SHP77 treated with DMSO at 0.1 percent for 48 hours (cell line): ENCODE results near the gene RASL12.
"Not testable (repeated sequence)": the region's sequence is repeated elsewhere in the genome, so short reads cannot be mapped to it uniquely, and the experiment has no call there.

ENCODE experiments used
- DNase-seq: peaks from one replicate; lab custom pipeline; 2025; lab: John Stamatoyannopoulos, UW

The RASL12 gene

DNA sequence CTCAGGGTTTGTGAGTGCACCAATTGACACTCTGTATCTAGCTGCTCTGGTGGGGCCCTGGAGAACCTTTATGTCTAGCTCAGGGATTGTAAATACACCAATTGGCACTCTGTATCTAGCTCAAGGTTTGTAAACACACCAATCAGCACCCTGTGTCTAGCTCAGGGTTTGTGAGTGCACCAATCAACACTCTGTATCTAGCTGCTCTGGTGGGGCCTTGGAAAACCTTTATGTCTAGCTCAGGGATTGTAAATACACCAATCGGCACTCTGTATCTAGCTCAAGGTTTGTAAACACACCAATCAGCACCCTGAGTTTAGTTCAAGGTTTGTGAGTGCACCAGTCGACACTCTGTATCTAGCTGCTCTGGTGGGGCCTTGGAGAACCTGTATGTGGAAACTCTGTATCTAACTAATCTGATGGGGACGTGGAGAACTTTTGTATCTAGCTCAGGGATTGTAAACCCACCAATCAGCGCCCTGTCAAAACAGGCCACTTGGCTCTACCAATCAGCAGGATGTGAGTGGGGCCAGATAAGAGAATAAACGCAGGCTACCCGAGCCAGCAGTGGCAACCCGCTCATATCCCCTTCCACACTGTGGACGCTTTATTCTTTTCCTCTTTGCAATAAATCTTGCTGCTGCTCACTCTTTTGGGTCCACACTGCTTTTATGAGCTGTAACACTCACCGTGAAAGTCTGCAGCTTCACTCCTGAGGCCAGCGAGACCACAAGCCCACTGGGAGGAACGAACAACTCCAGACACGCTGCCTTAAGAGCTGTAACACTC is 8.0 kb upstream of the RASL12 start:
- not testable (repeated sequence) for DNase-seq

DNA sequence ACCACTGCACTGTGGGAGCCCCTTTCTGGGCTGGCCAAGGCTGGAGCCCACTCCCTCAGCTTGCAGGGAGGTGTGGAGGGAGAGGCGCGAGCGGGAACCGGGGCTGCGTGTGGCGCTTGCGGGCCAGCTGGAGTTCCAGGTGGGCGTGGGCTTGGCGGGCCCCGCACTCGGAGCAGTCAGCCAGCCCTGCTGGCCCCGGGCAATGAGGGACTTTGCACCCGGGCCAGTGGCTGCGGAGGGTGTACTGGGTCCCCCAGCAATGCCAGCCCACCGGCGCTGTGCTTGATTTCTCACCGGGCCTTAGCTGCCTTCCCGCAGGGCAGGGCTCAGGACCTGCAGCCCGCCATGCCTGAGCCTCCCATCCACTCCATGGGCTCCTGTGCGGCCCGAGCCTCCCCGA is 7.2 kb upstream of the RASL12 start:
- not testable (repeated sequence) for DNase-seq

DNA sequence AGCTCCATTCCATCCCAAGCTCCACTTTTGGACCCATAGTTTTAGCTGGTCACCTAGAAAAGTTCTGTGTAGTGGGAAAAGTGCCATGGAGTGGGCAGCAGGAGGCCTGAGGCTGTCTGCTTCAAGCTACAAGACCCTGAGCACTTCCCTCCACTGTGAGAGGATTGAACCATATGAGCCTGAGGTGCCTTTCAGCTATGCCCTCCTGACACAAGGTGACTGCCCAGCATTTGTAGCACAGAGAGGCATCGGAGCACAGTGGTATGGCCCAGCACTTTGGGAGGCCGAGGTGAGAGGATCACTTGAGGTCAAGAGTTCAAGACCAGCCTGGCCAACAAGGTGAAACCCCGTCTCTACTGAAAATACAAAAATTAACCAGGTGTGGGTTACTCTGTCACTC is 4.8 kb upstream of the RASL12 start:
- DNase-seq = no peak

DNA sequence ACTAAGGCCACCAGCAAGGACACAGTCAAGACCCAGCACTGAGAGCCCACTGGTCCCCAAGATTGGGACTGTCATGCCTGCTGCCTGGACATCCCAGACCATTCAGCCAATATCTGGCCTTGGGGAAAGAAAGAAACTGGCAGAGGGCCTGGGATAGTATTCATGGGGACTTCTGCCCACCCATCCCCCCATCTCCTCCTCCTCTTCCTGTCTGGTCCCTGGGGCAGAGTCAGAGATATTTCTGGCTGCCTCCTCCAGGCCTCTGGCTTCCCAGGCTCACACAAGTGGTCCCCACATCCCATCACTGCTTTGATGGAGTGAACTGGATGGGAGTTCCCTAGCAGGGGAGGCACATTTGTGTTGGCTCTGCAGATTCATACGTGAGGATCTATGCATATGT is 4.2 kb upstream of the RASL12 start:
- no peak for DNase-seq

DNA sequence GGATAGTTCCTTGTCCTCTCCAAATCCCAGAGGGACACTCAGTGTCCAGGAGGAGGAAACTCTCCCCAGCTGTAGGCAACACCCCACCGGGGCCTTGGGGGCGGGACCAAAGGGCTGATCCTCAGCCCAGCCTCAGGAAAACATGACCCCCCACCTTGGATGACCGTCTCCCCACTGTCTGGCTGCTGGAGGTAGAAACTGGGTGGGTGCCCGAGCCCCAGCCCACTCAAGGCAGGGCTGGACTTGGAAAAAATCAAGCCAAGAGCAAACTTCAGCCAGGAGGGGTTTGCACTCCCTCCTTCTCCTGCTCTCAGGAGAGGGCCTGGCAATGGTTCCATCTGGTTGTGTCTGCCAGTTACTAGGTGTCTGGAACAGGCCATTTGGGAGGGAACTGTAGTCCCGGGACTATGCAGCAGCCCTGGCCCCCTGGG is 3.6 kb upstream of the RASL12 start:
- DNase-seq = no peak

DNA sequence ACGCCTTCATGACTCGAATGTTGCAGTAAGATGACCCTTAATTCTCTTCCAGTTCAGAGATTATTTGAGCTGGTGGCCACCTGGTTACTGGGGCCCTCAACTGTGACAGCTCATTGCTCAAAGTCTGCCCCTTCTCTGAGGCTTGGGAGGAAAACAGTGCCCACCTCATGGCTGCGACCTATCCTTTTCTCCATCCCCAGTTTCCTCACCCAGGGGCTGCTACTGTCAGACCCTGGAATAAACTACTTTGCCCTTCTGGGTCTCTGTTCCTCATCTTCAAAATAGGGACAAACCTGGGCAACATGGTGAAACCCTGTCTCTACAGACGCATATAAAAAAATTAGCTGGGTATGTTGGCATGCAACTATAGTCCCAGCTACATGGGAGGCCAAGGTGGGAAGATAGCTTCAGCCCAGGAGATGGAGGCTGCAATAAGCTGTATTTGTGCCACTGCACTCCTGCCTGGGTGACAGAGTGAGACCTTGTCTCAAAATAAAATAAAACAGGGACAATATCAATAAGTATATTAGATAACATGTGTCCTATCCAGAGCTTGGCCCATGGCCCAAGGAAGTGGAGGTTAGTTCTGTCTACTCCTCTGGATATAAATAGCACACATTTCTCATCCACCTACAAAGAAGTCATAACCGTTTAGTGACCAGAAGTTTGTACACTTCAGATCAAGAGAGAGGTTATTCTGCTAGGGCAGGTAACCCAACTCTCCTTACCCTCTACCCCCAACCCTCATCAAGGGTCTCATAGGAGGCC is 2.2 kb upstream of the RASL12 start:
- no peak for DNase-seq

DNA sequence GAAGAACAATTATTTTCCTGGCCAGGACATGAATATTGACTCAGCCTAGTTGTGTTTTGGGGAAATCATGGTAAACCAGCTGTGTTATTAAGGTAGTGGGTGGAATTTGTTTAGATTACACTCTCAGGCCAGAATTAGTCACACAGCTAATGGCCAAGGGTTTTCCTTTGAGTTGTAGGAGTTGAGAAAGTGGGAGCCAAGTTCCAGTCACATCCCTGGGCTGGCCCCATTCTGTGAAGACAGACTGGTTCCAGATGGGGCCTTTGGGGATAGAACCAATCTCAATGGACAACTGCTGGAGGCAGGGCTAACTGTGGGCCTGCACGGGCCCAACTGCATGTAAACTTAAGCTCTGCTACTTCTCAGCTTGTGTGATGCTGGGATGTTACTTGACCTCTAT is 1.4 kb upstream of the RASL12 start:
- no peak for DNase-seq

DNA sequence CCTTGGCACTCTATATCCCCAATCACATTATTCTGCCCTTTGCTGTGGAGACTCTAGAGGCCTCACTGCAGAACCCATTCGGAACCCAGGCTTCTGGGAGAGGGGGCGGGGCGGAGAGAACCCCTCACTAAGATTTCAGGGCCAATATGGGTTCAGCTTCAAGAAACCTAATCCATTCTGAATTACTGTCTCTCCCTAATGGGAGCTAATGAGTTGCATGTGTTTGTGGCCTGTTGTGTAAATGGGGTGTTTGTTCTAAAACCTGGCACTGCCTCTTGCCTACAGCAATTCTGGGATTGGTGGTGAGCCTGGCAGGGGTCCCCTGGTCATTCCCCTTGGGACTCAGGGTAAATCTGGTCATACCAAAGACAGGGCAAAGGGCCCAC is 605 bp upstream of the RASL12 start:
- DNase-seq = no peak

DNA sequence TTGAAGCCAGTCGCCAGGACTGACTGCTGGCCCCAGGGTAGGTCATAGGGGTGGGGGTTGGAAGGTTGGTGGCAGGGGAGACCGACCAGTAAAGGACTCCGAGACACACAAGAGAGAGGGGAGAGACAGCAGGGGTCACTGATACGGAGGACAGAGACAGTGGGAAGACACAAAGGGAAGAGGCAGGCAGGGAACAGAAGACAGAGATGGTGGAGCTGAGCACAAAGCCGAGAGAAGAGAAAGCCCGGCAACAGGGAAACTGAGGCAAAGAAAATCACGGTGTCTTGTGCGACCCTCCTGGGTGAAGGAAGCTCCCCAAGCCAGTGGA is 510 bp downstream of the RASL12 start:
- DNase-seq = no peak

DNA sequence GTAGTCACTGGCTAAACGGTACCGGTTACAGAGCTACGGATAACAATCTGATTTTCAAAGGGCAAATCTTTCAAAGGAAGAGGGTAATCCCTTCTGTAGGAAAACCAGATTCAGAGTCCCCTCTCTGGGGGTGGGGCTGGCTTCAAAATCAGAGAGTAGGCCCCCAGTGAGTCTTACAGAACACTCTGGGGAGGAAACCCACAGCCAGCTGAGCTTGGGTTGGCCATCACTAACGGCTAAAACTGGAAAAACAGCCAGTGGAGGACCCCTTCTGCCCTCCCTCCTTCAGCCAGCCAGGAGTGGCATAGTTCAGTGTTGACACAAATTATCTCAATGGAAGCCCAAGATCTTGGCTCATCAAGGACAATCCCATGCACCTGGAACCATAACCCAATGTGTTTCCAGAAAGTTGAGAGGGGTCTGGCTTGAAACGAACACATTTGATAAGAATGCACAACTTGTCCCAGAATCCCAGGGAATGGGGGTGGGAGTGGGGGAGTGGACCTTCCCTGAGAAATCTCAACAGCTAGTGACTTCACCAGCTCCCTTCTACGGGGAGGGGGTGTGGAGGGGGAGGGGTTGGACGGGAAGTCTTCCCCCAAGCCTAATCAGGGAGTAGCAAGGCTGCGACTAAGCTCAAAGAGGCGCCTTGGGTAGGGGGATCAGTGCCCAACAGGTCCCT is 1.0 kb downstream of the RASL12 start:
- no peak for DNase-seq

DNA sequence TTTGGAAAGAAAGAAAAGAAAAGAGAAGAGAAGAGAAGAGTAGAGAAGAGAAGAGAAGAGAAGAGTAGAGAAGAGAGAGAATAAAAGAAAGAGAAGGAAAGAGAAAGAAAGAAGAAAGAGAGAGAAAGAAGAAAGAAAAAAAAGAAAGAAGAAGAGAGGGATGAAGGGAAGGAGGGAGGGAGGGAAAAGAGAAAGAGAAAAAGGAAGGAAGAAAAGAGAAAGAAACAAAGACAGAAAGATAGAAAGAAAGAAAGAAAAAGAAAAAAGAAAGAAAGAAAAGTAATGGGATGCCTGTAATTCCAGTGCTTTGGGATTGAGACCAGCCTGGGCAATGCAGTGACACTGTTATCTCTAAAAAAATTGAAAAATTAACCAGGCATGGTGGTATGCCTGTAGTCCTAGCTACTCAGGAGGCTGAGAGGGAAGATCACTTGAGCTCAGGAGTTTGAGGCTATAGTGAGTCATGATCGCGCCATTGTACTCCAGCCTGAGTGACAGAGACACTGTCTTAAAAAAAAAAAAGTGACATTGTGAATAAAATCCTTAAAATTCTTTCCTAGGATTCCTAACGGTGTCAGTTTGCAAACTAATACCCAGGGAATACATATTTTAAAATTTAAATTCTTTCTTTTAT is 1.7 kb downstream of the RASL12 start:
- DNase-seq = no peak

DNA sequence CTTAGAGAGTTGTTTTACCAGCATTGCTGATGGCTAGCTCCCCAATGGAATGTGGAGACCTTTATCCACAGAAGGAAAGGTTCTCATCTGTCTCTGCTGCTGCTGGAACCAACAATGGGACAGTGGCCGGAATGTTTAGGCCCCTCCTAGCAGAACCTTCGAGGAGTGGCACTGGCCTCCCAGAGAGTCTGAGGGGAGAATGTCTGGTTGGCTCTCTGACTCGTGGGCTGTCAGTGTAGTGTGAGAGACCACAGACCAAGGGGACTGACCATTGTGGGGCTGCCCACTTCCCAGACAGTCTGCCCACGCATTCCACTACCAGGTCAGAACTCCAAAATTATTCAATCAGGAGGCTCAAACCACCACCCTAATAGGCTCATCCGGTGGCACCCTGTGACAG is 5.1 kb downstream of the RASL12 start:
- no peak for DNase-seq

DNA sequence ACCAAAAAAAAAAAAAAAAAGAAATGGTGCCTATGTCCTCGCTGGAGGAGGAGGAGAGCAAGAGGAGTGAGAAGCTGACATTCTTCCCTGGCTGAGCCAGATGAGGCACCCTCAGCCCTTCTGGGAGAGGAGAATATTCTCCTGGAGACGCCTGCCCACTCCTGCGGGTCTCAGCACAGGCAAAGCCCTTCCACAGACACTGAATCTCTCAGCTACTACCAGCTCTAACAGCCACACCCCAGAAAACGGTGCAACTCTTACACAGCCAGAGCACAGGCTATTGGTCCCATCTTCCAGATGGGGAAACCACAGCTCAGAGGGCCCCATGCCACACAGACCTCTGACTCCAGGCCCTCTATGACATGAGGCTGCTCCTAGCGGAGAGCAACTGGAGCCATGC is 5.7 kb downstream of the RASL12 start:
- DNase-seq = no peak

DNA sequence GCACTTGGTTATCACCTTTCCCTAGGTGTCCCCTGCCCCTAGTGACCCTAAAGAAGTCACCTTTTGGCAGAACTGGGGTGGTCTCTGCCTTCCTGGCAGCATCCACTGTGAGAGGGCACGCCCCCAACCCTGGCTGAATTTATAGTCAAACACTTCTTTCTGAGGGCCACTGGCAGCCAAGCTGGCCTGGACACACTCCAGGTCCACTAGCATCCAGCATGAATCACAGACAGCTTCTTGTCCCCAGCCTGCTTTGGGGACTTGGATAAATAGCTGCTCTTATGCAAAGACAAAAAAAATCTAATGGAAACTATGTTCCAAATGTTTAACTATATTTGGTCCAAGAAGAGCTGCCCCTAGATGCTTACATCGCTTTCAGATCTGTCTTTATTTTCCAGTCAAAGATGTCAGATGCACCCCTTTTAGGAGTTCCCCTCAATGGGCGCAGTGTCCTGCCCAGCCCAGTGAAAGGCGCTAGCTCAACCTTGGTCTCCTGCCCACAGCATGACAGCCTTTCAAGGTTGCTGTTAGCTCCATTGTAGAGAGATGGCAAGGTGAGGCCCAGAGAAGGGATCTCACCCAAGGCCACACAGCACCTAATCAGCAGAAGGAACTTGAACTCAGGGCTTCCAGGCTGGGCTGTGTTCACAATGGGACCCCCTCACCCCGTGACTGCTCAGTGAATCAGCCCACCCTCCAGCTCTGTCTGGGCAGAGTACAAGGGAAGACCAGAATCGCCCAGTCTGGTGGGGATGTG is 7.0 kb downstream of the RASL12 start:
- DNase-seq = no peak

DNA sequence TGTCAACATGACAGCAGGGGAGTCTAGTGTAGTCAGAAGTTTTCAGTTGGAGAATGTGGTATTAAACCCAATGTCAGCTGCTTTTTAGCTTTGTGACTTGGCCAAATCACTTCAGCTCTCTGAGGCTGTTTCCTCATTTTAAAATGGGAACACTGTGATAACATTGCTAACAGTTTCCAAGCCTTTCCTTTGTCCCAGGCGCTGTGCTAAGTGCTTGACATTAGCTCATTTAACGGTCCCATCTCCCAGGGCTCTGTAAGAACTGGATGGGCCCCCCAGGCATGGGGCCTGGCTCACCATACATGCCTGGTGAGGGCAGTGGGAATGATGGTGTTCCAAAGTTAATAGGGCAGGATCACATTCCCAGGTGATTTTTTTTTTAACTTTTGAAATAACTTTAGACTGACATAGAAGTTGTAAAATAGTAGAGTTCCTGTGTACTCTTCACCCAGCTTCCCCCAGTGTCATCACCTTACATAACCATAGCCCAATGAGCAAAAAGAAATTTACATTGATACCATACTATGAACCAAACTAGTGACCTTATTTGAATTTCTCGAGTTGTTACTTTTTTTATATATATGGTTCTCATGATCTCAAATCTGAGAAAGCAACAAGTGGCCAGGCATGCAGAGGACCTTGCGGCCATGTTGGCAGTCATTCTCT is 7.7 kb downstream of the RASL12 start:
- no peak for DNase-seq

DNA sequence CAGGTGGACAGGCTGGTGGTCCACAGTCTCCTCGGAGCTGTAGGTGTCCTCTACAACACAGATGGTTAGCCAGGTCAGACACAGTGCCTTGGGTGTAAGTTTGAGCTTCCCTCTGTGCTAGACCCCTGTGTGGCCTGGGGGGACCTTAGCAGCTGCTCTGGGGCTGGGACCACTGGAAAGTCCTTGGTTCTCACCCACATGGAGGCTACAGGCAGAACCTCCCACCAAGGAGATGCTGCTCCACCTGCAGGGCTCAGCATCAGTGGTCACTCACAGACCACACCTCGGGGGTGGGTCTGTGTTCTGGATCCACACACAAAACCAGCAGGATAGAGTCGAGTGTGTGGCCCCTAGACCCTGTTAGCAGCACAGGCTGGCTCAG is 8.4 kb downstream of the RASL12 start:
- no peak for DNase-seq

DNA sequence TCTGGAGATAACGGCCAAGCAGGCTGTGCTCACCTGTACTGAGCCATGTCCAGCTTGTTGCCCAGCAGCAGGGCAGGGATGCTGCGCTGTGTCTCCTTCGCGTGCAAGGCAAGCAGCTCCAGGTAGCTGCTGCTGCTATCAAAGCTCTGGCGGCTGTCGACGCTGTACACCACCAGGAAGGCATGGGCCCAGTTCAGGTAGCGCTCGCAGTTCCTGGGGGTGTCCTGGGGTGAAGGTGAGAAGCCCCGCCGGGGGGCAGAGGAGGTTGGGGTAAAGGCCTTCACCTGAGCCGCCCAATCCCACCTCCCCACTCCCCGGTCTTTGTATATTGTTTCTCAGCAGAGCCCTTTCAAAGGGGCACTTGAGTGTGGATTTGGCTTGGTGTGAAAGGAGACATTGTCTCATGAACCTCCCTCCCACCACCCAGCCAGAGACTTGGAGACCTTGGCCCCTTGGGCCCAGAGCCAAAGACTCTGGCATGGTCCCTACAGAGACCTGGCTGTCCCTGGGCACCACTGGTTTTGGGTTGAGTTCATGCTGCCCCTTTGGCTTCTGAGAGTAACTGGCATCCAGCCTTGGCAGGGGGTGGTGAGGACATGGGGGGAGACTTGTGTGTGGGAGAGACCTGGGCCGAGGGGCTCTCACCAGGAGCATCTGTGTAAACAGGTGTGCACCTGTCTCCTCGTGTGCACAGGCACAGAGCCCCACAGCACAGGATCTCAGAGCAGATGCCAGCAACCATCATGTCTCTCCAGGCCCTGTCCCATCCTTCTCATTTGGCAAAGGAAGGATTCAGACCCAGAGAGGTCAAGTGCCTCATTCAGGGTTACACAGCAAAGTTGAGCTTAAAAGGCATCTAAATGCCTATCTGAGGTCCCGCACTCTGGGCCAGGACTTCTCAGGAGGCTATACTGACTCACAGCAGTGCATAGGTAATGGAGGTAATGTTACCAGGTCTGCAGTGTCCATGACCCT is 9.1 kb downstream of the RASL12 start:
- DNase-seq = no peak

DNA sequence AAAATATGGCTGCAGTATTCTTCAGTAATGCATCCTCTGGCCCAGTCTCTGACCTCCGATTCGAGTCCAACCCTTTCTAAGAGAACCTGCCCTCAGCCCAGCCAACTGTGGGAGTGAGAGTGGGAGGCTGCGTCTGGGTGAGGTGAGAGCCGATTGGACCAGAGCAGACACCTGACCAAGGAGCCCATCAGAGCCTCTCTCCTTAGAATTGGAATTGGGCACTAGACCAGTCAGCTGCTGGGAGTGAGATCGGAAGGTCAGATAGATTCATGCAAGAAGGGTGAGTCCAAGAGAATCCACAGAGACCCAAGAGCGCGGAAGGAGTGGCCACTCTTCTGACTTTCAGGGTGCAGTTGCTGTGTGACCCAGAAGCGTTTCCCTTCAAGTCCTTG is 10.2 kb downstream of the RASL12 start:
- DNase-seq = no peak

DNA sequence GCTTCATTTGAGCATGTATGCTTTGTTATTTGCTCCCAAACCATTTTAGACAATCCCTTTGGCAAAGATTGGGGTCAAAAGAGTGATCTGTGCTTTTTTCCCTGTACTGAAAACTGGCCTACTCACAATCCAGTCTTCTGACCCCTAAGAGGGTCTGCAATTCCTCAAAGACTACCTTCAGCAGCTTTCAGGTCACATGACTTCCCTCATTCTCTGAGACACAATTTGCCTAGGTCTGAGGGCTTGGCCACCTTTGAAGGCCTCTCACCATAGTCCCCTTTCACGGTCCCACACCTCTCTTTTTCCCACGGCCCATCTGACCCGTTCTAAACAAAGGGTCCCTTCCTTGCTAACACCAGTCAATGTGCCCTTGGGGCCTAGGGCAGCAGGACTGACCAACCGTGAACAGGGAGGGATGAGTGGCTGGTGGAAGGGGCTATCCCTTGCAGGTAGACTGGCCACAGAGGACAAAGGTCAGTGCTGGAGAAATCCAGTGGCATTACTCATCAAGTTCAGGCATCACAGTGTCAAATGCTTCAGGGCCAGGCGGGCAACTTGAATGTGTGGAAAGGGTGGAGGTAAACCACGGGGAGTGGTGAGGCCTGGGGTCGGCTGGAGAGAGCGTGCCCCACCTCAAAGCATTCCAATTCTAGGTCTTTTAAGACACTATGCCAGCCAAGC is 10.8 kb downstream of the RASL12 start:
- no peak for DNase-seq

DNA sequence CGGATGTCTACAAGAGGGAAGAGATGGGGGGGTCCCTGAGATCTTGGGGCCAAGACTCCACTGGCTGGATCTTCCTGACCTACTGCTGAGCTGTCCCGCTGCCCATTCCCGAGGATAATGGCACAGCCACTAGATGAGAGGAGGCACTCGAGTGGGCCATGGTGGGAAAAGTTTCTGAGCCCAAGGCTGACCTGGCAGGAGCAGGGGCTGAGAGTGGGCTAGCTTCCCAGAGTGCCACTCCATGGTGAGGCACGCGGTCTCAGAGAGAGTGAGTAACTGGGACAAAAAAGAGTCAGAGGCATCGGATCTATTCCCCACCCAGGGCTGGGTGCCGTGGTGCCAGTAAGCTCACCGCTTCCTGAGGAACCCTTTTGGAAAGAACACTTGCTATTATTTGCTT is 11.7 kb downstream of the RASL12 start:
- no peak for DNase-seq
